HG02938 (cell line): ENCODE data around the gene USF2.

ENCODE experiments used
- ATAC-seq: cut with Tn5 transposase; IDR thresholded peaks from one replicate; pipeline ENCODE4 v1.9.1; 2021; ENCODE audit warnings: mild to moderate bottlenecking, moderate library complexity; ENCODE audit not compliant: unreplicated experiment

The USF2 gene

GRCh38 chr19:35314031-35314430 lies 45.3 kb downstream of the USF2 start:
- ATAC-seq: no peak

- ATAC-seq: no peak
Observed at GRCh38 chr19:35314858-35315470, 46.2 kb downstream of the USF2 start.

- no peak for ATAC-seq
Observed at GRCh38 chr19:35315883-35316282, 47.1 kb downstream of the USF2 start.

- no peak for ATAC-seq
Observed at GRCh38 chr19:35316560-35316959, 47.8 kb downstream of the USF2 start.

- no peak for ATAC-seq
Observed at GRCh38 chr19:35317464-35318043, 48.8 kb downstream of the USF2 start.

GRCh38 chr19:35318679-35319448 lies 50.1 kb downstream of the USF2 start:
- ATAC-seq: no peak

GRCh38 chr19:35320065-35320713 lies 51.4 kb downstream of the USF2 start:
- ATAC-seq: no peak

GRCh38 chr19:35321291-35321690 lies 52.5 kb downstream of the USF2 start:
- no peak for ATAC-seq

GRCh38 chr19:35322014-35322413 lies 53.3 kb downstream of the USF2 start:
- no peak for ATAC-seq

GRCh38 chr19:35327642-35328041 lies 58.9 kb downstream of the USF2 start:
- ATAC-seq: no peak

GRCh38 chr19:35328851-35329285 lies 60.1 kb downstream of the USF2 start, which contains the start of gene CD22:
CD22 (plus strand) TSS chr19:35329187; CDS start chr19:35332041, 2,854 bp downstream.
- ATAC-seq: no peak

GRCh38 chr19:35329323-35329722 lies 60.6 kb downstream of the USF2 start:
- ATAC-seq: no peak
